Peyer's patch (tissue), 4 donors: ENCODE results near the gene MAPKBP1.

Experiments
- POLR2A ChIP-seq, 2 donors: fragments of 450-650 bp; IDR thresholded peaks; one replicate each; pipeline ENCODE4 v1.5.1; 2017; ENCODE audit warnings: antibody characterized with exemption in 2 of 2, mild to moderate bottlenecking in 2 of 2, moderate library complexity in 2 of 2
- TF ChIP-seq, protein P1 (sequence below), 6 experiments: fragments of 450-650 bp in 4 of 6; fragments of 200-600 bp in 2 of 6; sonication (generic) in 1 of 6; IDR thresholded peaks; one replicate each; pipeline ENCODE4 v1.5.1; 2017 to 2019; ENCODE audit warnings: antibody characterized with exemption in 6 of 6, mild to moderate bottlenecking in 3 of 6, moderate library complexity in 1 of 6

DNA sequence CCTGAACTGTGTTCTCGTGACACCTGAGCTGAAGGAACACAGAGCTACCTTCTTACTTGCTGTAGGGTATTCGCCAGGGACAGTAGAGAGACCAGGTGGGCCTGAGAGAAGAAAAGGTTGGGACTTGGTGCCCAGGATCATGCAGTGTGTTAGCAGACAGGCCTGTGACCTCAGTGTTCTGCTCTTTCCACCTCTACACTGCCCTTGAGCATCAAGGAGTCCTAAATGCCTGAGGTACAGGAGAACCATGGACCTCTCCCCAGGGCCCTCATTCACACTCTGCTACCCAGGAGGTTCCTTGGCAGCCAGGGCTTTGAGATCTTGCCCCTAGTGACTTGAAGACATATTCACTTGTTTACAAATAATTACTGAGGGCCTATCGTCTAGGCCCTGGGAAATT, 31.4 kb downstream of the MAPKBP1 start:
- TF ChIP-seq, protein P1, sequence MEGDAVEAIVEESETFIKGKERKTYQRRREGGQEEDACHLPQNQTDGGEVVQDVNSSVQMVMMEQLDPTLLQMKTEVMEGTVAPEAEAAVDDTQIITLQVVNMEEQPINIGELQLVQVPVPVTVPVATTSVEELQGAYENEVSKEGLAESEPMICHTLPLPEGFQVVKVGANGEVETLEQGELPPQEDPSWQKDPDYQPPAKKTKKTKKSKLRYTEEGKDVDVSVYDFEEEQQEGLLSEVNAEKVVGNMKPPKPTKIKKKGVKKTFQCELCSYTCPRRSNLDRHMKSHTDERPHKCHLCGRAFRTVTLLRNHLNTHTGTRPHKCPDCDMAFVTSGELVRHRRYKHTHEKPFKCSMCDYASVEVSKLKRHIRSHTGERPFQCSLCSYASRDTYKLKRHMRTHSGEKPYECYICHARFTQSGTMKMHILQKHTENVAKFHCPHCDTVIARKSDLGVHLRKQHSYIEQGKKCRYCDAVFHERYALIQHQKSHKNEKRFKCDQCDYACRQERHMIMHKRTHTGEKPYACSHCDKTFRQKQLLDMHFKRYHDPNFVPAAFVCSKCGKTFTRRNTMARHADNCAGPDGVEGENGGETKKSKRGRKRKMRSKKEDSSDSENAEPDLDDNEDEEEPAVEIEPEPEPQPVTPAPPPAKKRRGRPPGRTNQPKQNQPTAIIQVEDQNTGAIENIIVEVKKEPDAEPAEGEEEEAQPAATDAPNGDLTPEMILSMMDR (IDR thresholded peaks at IDR 0.05), result no peak
- no peak for TF ChIP-seq POLR2A (IDR thresholded peaks at IDR 0.05)
